HepG2 (cell line): ENCODE measurements around the gene LSMEM2. TPM values are rescaled to one million over a fixed set of nuclear protein-coding genes. Genes with fewer than 3 reads are reported as not detected.

Experiments used
- CREB1 ChIP-seq, 2 experiments: fragments of 450-650 bp in 1 of 2; IDR thresholded peaks; 2 replicates each; pipeline ENCODE4 v1.6.1; 2016 to 2017; ENCODE audit warnings: control low read depth in 1 of 2, mild to moderate bottlenecking in 1 of 2, missing compliant biosample characterization in 1 of 2, missing genetic modification characterization in 1 of 2
- KAT8 ChIP-seq: IDR thresholded peaks from 2 replicates; pipeline ENCODE4 v1.6.1; 2016; ENCODE audit warnings: missing genetic modification reagents, missing compliant biosample characterization
- SMARCC2 ChIP-seq: fragments of 450-650 bp; IDR thresholded peaks from 2 replicates; pipeline ENCODE4 v1.6.1; 2017; ENCODE audit warnings: antibody characterized with exemption, mild to moderate bottlenecking
- TARDBP ChIP-seq: sonication (generic); formaldehyde crosslinking; IDR thresholded peaks from 2 replicates; pipeline ENCODE4 v1.8.0; 2022; ENCODE audit warnings: mild to moderate bottlenecking, missing genetic modification reagents
- ZNF235 ChIP-seq: sonication (generic); formaldehyde crosslinking; IDR thresholded peaks from 2 replicates; pipeline ENCODE4 v1.8.1; 2023; ENCODE audit warnings: mild to moderate bottlenecking, missing genetic modification reagents, borderline replicate concordance
- polyA plus RNA-seq, 8 experiments: library from polyadenylated mRNA; depleted of rRNA in 3 of 8; stranded (reverse) in 7 of 8; unstranded in 1 of 8; fragments of >200 nt; fragmentation: Illumina TruSeq in 4 of 8; extraction: Trizol in 4 of 8; gene quantifications; 2 replicates each; pipeline versions ENCODE4 v1.2.1 to v1.2.3, GENCODE V29; 2011 to 2016; ENCODE audit warnings: low read depth in 4 of 8, missing spikeins in 1 of 8, mixed read lengths in 1 of 8; ENCODE audit not compliant: insufficient read depth in 1 of 8
- total RNA-seq, 5 experiments: library from RNA; depleted of rRNA; stranded (reverse); fragments of >200 nt; fragmentation: Illumina TruSeq; extraction: Trizol; gene quantifications; 2 replicates each; pipeline ENCODE4 v1.2.3, GENCODE V29; 2016; ENCODE audit warnings: low read depth in 1 of 5
- TF ChIP-seq, protein P1 (sequence below): sonication (generic); formaldehyde crosslinking; IDR thresholded peaks from 2 replicates; pipeline ENCODE4 v1.4.0; 2020; ENCODE audit warnings: missing genetic modification reagents, borderline replicate concordance
- TF ChIP-seq, protein P2 (sequence below): sonication (generic); formaldehyde crosslinking; IDR thresholded peaks from 2 replicates; pipeline ENCODE4 v1.8.0; 2022; ENCODE audit warnings: mild to moderate bottlenecking, missing genetic modification reagents, moderate library complexity
- TF ChIP-seq, protein P3 (sequence below): sonication (generic); formaldehyde crosslinking; IDR thresholded peaks from 2 replicates; pipeline ENCODE4 v1.8.0; 2023; ENCODE audit warnings: mild to moderate bottlenecking, missing genetic modification reagents
- TF ChIP-seq, protein P4 (sequence below): sonication (generic); formaldehyde crosslinking; IDR thresholded peaks from 2 replicates; pipeline ENCODE4 v1.4.0; 2020; ENCODE audit warnings: mild to moderate bottlenecking, missing genetic modification reagents, borderline replicate concordance
- TF ChIP-seq, protein P5 (sequence below): sonication (generic); formaldehyde crosslinking; IDR thresholded peaks from 2 replicates; pipeline ENCODE4 v1.8.0; 2022; ENCODE audit warnings: mild to moderate bottlenecking, missing genetic modification reagents, moderate library complexity
- TF ChIP-seq, protein P6 (sequence below): sonication (generic); formaldehyde crosslinking; IDR thresholded peaks from 2 replicates; pipeline ENCODE4 v1.4.0; 2020; ENCODE audit warnings: low read depth, missing genetic modification reagents
- TF ChIP-seq, protein P7 (sequence below): sonication (generic); formaldehyde crosslinking; IDR thresholded peaks from 2 replicates; pipeline ENCODE4 v1.5.1; 2020; ENCODE audit warnings: mild to moderate bottlenecking, missing genetic modification reagents, moderate library complexity

Gene LSMEM2
- total and polyA plus RNA-seq, 2 of the 13 experiments (the other 11 are each of a cell fraction or from before 2014, with no cell fraction given): 0.07 to 0.41 TPM

DNA sequence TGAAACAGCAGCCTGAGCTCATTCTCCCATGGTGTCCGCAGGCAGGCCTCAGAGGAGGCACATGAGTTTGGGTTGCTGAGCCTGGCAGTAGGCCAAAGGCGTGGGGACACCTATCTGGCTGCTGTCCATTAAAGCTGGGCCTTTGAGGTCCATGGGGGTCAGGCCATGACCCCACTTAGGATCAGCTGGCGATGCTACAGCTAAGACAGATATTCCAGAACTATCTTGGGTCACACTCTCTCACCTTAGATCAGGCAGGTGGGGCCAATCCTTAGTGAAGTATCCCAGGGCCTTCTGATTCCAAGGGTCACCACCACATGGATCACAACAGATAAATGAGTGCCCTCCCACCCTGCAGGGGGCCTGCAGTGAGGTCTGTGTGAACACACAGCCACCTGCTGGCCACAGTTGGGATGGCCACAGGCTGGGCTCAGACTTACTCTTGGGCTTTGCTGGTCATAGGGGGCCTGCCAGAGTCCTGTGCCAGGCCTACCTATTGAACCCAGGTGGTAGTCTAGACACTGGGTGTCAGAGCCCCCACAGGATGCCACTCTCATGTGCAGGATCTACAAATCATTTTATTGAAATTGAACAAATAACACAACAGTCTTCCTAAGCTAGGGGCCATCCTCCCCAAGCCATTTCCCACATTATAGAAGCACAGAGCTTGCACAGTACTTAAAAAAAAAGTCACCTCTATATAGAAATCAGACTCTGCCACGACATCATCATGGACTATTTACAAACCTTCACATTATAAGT, 45.6 kb downstream of the LSMEM2 start (continued):
- TF ChIP-seq, protein P1, sequence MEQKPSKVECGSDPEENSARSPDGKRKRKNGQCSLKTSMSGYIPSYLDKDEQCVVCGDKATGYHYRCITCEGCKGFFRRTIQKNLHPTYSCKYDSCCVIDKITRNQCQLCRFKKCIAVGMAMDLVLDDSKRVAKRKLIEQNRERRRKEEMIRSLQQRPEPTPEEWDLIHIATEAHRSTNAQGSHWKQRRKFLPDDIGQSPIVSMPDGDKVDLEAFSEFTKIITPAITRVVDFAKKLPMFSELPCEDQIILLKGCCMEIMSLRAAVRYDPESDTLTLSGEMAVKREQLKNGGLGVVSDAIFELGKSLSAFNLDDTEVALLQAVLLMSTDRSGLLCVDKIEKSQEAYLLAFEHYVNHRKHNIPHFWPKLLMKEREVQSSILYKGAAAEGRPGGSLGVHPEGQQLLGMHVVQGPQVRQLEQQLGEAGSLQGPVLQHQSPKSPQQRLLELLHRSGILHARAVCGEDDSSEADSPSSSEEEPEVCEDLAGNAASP: peak; percentile 57; the same call in 1 of the 2 replicates
- TF ChIP-seq, protein P2, sequence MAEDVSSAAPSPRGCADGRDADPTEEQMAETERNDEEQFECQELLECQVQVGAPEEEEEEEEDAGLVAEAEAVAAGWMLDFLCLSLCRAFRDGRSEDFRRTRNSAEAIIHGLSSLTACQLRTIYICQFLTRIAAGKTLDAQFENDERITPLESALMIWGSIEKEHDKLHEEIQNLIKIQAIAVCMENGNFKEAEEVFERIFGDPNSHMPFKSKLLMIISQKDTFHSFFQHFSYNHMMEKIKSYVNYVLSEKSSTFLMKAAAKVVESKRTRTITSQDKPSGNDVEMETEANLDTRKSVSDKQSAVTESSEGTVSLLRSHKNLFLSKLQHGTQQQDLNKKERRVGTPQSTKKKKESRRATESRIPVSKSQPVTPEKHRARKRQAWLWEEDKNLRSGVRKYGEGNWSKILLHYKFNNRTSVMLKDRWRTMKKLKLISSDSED: no peak
- TF ChIP-seq KAT8 (CRISPR knock-in tag) (peak; percentile 61), TARDBP (peak; percentile 25; the same call in 1 of the 2 replicates), CREB1 (IDR thresholded peaks at IDR 0.05) (no peak), CREB1 (CRISPR knock-in tag; IDR thresholded peaks at IDR 0.05) (peak; percentile 50; the same call in 1 of the 2 replicates), SMARCC2 (no peak), ZNF235 (CRISPR knock-in tag) (0 out of 2 replicates have a peak, but pooled peaks have one; percentile 34)
- TF ChIP-seq, protein P3, sequence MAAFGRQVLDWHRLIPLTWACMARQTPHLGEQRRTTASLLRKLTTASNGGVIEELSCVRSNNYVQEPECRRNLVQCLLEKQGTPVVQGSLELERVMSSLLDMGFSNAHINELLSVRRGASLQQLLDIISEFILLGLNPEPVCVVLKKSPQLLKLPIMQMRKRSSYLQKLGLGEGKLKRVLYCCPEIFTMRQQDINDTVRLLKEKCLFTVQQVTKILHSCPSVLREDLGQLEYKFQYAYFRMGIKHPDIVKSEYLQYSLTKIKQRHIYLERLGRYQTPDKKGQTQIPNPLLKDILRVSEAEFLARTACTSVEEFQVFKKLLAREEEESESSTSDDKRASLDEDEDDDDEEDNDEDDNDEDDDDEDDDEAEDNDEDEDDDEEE (CRISPR knock-in tag): peak; percentile 68; the same call in 1 of the 2 replicates
- TF ChIP-seq, protein P4, sequence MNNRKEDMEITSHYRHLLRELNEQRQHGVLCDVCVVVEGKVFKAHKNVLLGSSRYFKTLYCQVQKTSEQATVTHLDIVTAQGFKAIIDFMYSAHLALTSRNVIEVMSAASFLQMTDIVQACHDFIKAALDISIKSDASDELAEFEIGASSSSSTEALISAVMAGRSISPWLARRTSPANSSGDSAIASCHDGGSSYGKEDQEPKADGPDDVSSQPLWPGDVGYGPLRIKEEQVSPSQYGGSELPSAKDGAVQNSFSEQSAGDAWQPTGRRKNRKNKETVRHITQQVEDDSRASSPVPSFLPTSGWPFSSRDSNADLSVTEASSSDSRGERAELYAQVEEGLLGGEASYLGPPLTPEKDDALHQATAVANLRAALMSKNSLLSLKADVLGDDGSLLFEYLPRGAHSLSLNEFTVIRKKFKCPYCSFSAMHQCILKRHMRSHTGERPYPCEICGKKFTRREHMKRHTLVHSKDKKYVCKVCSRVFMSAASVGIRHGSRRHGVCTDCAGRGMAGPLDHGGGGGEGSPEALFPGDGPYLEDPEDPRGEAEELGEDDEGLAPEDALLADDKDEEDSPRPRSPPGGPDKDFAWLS: no peak
- TF ChIP-seq, protein P5, sequence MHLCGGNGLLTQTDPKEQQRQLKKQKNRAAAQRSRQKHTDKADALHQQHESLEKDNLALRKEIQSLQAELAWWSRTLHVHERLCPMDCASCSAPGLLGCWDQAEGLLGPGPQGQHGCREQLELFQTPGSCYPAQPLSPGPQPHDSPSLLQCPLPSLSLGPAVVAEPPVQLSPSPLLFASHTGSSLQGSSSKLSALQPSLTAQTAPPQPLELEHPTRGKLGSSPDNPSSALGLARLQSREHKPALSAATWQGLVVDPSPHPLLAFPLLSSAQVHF (CRISPR knock-in tag): no peak
- TF ChIP-seq, protein P6, sequence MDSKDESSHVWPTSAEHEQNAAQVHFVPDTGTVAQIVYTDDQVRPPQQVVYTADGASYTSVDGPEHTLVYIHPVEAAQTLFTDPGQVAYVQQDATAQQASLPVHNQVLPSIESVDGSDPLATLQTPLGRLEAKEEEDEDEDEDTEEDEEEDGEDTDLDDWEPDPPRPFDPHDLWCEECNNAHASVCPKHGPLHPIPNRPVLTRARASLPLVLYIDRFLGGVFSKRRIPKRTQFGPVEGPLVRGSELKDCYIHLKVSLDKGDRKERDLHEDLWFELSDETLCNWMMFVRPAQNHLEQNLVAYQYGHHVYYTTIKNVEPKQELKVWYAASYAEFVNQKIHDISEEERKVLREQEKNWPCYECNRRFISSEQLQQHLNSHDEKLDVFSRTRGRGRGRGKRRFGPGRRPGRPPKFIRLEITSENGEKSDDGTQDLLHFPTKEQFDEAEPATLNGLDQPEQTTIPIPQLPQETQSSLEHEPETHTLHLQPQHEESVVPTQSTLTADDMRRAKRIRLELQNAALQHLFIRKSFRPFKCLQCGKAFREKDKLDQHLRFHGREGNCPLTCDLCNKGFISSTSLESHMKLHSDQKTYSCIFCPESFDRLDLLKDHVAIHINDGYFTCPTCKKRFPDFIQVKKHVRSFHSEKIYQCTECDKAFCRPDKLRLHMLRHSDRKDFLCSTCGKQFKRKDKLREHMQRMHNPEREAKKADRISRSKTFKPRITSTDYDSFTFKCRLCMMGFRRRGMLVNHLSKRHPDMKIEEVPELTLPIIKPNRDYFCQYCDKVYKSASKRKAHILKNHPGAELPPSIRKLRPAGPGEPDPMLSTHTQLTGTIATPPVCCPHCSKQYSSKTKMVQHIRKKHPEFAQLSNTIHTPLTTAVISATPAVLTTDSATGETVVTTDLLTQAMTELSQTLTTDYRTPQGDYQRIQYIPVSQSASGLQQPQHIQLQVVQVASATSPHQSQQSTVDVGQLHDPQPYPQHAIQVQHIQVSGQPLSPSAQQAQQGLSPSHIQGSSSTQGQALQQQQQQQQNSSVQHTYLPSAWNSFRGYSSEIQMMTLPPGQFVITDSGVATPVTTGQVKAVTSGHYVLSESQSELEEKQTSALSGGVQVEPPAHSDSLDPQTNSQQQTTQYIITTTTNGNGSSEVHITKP (CRISPR knock-in tag): 0 out of 2 replicates have a peak, but pooled peaks have one; percentile 76
- TF ChIP-seq, protein P7, sequence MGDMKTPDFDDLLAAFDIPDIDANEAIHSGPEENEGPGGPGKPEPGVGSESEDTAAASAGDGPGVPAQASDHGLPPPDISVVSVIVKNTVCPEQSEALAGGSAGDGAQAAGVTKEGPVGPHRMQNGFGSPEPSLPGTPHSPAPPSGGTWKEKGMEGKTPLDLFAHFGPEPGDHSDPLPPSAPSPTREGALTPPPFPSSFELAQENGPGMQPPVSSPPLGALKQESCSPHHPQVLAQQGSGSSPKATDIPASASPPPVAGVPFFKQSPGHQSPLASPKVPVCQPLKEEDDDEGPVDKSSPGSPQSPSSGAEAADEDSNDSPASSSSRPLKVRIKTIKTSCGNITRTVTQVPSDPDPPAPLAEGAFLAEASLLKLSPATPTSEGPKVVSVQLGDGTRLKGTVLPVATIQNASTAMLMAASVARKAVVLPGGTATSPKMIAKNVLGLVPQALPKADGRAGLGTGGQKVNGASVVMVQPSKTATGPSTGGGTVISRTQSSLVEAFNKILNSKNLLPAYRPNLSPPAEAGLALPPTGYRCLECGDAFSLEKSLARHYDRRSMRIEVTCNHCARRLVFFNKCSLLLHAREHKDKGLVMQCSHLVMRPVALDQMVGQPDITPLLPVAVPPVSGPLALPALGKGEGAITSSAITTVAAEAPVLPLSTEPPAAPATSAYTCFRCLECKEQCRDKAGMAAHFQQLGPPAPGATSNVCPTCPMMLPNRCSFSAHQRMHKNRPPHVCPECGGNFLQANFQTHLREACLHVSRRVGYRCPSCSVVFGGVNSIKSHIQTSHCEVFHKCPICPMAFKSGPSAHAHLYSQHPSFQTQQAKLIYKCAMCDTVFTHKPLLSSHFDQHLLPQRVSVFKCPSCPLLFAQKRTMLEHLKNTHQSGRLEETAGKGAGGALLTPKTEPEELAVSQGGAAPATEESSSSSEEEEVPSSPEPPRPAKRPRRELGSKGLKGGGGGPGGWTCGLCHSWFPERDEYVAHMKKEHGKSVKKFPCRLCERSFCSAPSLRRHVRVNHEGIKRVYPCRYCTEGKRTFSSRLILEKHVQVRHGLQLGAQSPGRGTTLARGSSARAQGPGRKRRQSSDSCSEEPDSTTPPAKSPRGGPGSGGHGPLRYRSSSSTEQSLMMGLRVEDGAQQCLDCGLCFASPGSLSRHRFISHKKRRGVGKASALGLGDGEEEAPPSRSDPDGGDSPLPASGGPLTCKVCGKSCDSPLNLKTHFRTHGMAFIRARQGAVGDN (CRISPR knock-in tag): peak; percentile 75
